Stimulated activated CD8-positive, alpha-beta memory T cell treated with anti-CD3 and anti-CD28 coated beads, Interleukin-2, amount 100 ng/mL, for 1 hour (primary cell): ENCODE results near the gene PHC2.
"Not testable (repeated sequence)": the region's sequence is repeated elsewhere in the genome, so short reads cannot be mapped to it uniquely, and the experiment has no call there.

ENCODE experiments used
- DNase-seq, 2 donors: peaks; one replicate each; pipeline ENCODE4 v3.0.0-alpha.2; 2020; ENCODE audit warnings: low read depth in 2 of 2

The PHC2 gene

DNA sequence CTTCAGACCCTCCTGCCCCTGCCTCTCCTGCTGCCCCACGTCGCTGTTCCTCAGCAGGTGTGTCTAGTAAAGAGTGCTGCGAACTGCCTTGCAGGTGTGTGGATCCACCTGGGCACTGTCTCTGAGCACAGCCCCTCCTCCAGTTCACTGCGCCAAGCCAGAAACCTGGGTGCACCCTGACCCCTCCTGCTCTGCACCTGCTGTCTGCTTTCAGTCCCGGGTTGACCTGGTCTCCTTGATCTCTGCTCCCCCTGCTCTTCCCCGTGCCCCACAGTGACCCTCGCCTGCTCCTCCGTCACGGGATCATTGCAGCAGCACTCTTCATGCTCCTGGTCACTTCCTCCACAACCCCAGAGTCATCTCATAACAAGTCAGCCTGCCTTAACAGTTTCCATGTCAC, 116.5 kb downstream of the PHC2 start:
- DNase-seq, result no peak

DNA sequence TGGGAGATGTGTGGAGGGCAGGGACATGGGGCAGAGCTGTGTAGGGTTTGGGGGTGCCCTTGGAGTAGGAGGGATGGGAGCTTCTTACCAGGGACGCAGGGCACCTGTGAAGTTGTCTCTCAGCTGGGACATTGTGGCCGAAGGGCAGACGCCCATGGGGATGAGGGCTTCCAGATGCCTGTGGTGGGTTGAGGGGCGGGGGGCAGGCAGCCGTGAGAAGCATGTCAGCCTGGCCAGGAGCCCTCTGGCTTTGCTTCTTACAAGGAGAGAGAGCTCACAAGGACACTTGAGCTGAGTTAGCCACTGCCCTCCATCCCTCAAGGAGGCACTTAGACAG, 118.5 kb downstream of the PHC2 start:
- DNase-seq, result no peak

DNA sequence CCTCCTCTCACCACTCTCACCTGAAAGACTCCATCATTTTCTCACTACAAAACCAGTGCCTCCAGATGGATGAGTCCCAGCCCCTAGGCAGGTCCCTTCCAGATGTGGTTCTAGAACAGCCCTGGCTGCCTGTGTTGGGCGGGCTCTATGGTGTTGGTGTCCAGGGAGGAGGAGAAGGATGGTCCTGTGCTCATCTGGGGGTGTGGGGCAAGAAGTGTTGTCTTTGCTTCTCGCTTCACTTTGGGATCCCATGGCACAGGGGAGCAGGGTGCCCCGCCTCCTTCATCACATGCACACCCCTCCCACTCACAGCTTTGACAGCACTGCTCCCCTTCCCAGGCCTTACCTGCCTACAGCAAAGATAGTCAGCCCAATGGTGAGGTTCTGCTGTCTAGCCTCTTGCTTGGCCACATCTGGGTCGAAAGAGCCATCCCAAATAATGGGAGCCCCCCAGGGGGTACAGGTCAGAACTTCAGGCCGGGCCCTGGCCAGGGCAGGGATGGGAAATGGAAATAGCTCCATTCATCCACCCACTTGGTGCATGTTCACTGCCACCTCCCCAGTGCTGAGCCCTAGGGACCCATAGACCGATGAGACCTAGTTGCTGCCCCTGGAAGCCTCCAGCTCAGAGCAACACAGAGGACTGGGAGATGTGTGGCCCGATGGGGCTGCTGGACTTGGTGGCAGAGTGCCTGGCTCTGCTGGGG, 119.0 kb downstream of the PHC2 start:
- no peak for DNase-seq

DNA sequence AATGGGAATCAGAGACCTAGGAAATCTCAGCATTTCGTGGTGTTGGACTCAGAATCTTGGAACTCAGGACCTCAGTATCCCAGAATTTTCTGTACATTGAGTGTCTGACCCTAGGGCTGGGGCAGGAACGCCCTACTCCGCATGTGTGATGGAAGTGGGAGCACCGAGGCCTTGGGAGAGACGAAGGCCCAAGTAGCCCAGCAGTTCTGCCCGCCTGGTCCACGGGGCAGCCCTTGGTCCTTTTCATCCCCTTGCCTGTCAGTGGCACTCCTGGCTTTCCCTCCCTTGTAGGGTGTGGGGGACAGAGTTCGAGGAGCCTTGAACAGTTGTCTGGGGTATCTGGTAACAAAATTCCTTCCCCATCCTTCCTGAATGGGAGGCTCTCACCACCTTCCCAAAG, 120.2 kb downstream of the PHC2 start:
- no peak for DNase-seq

DNA sequence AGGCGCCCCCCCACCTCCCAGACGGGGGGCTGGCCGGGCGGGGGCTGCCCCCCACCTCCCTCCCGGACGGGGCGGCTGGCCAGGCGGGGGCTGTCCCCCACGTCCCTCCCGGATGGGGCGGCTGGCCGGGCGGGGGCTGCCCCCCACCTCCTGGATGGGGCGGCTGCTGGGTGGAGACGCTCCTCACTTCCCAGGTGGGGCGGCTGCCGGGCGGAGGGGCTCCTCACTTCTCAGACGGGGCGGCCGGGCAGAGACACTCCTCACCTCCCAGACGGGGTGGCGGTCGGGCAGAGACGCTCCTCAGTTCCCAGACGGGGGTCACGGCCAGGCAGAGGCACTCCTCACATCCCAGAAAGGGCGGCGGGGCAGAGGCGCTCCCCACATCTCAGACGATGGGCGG, 121.5 kb downstream of the PHC2 start:
- DNase-seq, result not testable (repeated sequence)

DNA sequence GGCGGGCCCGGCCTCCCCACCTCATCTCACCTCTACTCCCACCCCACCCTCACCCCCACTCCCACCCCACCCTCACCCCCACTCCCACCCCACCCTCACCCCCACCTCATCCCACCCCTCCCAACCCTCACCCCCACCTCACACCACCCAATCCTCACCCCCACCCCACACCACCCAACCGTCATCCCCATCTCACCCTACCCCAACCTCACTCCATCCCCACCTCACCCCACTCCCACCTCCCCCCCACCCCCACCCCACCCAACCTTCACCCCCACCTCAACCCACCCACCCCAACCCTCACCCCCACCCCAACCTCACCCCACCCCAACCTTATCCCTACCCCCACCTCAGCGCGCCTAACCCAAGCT, 123.4 kb downstream of the PHC2 start:
- no peak for DNase-seq

DNA sequence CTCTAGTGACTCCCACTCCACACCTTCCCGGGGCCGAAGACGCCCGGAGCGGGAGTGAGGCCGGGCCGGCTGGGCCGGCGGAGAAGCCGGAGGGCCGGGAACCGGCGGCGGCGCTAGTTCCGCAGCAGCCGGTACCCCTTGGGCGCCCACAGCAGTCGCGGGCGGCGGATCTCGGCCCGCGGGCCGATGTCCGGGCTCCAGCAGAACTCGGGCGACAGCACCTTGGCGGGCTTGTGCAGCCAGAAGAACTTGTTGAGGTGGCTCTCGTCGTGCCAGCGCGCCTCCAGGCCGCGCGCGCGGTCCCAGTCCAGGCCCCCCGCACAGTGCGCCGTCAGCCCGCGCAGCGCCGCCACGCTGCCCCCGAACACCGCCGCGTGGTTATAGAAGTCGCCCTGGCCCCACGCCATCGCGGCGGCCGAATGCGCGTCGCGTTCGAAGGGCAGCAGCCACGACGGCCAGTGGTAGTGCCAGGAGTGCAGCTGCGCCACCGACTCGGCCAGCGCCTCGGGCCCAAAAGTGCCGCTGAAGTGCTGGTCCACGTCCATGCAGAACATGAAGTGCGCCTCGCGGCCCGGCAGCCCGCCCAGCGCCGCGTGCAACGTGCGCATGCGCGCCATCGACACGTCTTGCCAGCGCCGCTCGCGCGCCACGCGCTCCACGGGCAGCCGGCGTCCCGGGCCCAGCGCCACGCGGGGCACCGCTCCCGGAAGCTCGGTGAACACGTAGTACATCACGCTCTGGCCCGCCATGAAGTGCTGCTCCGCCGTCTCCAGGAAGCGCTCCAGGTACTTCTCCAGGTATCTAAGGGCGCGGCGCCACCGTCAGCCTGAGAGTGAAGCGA, 124.0 kb downstream of the PHC2 start:
- no peak for DNase-seq

DNA sequence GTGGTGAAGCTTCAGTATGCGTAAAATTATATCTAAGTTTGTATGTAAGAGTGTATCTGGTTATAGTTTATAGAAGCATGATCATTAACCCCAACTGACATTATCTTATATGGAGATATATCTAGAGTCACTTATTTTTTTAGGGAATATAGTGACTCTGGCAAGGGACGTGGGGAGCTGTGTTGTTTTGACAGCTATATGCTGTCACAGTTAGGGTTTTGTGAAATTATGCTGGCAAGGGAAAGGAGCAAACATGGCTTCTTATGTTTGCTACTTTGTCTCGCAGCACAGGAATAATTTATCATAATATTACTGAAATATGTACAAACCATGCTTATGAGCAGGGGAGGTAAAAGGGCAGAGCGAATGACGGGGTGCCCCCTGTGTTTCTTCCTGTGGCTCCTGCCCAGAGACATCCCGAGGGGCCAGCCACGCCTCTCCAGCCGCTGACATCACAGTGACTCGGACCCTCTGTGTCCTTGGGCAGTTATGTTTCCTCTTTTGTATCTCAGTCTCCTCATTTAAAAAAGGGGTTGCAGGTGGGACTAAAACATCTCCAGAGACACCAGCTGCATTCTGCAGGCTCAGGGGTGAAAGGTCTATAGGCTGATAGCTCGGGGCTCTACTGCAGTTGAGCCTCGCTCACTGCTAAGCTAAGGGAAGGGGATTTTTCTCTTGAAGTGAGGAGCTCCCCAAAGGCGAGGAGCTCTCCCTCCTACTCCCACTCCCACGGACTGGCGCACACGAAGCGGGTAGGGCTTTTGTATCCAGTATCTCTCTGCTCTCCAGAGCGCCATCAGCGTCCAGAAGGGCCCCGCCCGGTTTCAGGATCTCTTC, 124.9 kb downstream of the PHC2 start:
- no peak for DNase-seq

DNA sequence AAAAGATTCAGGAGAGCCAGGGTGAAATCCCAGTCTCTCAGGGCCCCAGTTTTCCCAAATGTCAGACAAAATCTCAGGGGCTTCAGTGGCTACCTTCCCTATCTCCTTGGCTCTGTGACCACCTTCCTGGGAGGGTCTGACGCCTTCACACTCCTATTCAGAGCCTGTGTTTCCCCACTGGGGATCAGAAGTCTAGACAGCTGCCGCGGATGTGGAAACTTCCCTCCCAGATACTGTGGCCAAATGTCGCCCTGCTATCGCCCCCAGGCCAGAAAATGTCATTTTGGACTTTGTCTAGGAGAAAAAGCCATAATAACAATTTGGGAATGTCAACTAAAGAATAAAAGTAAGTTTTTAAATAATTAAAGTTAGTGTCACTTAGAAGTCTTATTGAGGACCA, 125.9 kb downstream of the PHC2 start:
- no peak for DNase-seq

DNA sequence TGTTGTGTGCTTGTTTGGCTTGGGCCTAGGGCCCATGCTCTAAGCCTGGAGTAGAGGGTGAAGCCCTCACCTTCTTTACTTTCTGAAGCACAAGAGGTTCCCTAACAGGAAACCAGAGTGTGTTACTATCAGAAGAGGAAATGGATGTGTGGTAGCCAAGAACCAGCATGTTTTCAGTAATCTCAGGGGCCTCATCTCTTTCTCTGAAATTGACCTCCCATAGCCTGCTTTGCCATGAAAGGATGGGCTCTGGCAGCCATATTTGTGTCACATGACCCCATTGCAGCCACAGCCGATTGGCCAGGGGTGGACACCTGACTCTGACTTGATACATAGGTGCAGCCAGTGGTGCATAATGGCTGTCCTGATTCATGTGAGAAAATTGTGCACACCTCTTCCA, 128.6 kb downstream of the PHC2 start:
- DNase-seq, result no peak

DNA sequence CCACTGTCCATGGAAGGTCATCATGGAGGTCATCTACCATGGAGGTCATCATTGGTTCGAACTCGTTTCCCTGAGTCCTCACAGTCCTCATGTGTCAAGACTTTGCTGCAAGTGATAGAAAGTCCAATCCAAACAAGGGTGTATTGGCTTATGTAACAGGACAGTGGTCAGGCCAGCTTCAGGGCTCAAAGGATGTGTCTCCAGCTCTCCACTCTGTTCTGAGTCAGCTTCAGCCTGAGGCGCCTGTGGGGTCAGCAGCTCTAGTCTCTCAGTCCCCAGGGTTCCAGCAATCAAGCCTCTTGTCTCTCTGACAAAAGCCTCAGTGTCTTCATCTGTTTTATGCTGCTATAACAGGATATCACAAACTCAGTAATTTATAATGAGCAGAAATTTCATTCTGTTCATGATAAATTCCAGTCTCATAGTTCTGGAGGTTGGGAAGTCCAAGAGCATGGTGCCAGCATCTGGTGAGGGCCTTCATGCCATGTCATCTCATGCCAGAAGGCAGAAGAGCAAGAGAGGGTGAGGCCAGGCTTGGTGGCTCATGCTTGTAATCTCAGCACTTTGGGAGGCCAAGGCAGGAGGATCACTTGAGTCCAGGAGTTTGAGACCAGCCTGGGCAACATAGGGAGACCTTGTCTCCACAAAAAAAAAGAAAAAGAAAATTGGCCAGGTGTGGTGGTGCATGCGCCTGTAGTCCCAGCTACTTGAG, 129.5 kb downstream of the PHC2 start:
- DNase-seq, result no peak

DNA sequence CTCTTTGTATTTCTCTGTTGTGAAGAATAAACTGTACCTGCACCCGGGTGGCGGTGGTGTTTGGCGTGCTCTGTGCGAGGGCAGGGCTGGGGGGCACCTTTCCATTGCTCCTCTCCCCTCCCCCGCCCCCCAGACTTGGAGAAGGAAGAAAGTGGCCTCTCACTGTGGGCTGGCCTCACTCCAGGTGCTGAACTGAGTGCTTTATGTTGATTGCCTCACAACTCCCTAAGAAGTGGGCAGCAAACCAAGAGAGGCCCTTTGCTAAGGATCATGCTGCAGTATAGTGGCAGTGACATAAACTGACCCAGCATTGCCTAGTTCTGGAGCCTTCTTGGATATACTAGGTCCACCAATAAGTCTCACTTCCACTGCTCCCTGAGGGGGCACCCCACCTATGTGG, 130.2 kb downstream of the PHC2 start:
- no peak for DNase-seq

DNA sequence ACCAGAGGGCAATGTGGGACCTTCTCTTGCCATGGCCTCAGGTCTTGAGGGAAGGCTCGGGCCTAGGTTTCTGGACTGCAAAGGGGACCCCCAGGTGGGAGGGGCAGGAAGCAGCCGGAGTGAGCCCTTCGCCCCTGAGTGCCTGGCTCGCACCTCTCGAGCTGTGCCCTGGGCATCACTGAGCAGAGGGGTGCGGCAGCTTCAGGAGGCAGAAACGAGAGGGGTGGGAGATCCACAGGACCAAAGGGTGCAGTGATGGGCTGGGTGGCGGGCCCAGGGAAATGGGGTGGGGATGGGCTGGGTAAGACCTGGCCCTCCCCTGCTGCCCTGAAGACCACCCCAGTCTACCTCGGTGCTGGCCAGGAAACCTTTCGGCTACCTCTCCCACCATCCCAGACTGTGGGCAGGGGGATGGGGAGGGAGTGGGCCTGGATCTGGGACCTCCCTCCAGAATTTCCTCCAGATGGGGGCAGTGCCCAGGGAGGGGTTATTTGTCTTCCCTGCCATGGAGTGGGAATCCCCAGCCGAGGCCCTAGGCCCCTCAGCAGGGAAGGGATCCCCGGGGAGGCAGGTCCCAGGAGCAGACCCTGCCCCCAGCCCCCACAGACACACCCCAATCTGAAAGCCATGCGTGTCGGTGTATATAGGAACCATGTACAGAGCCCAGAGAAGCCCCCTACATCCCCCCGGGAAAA, 131.3 kb downstream of the PHC2 start:
- DNase-seq, result no peak

DNA sequence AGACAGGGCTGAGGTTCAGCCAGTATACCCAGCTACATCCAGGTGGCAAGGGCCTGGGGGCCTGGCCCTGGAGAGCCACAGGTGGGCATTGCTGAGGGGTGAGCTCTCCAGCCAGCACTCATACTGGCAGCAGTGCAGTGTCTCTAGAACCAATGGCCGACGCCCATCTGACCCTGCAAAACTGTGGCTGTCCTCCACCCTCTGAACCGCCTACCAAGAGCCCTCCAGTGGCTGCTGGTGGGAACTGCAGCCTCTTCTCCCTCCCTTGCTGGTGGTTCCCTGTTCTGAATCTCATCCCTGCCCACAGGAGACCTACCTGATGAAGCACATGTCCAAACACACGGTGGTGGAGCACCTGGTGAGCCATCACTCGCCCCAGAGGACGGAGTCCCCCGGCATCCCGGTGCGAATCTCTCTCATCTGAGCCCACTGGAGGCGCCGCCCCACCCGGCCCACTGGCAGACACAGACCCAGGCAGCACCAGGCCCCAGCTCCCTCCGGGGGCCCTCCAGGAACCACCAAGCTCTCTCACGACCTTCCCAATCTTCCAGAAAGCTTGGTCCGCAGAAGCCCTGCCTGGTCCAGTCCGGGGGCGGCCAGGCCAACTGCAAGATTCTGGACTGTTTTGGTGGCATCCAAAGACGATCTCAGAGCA, 132.1 kb downstream of the PHC2 start:
- DNase-seq, result peak; percentile 14 to 32

DNA sequence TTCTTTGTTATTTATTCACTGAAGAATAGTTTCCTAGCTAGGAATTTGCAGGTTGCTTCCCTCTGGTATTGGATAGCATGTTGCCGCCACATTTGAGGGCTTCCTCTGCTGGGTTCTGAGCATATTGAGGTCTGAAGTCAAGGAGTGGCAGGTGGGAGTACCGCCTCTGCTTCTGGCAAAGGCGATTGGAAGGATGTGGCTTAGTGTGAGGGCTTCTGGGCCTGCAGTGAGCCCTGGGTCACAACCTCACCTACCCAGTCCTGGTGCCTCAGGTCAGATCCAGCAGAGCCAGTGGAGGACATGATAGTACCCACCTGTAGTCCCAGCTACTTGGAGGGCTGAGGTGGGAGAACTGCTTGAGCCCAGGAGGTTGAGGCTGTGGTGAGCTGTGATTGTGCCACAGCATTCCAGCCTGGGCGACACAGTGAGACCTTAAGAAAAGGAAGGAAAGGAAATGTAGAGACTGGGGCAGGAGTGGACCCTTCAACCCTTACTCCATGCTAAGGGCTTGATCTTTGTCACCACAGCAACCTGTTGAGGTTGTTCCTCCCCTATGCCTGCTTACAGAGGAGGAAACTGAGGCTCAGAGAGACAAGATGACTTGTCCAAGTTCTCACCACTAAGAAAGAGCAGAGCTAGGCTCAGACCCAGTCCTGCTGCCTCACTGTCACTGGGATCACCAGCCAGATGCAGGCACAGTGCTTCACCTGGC, 132.8 kb downstream of the PHC2 start:
- no peak for DNase-seq

DNA sequence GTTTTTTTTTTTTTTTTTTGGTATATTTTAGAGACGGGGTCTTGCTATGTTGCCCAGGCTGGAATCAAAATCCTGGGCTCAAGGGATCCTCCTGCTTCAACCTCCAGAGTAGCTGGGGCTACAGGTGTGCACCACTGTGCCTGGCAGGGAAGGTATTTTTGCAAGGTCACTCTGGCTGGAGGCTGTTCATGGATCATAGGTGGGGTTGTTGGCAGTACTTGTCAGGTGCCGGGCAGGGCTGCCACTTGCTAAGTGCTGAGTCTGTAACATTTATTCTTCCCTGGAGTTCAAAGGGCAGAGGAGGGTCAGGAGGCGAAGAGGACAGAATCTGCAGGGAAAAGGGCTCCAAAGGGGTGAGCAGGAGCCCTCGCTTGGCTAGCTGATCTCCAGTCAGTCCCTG, 134.1 kb downstream of the PHC2 start:
- DNase-seq, result no peak

DNA sequence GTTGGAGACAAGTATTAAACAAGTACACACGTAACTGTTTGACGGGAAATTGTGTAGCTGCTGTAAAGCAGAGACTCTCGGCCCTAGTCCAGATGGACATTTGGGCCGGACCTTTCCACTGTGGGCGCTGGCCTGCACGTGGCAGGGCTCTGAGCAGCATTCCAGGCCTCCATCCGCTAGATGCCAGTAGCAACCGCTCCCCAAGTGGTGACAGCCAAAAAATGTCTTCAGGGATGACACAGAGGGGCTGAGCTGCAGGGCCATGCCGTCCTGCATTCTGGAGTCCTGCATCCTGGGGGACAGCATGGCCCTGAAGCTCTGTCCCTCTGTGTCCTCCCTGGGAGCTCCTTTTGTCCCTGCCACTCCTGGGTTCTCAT, 134.8 kb downstream of the PHC2 start:
- DNase-seq, result no peak

DNA sequence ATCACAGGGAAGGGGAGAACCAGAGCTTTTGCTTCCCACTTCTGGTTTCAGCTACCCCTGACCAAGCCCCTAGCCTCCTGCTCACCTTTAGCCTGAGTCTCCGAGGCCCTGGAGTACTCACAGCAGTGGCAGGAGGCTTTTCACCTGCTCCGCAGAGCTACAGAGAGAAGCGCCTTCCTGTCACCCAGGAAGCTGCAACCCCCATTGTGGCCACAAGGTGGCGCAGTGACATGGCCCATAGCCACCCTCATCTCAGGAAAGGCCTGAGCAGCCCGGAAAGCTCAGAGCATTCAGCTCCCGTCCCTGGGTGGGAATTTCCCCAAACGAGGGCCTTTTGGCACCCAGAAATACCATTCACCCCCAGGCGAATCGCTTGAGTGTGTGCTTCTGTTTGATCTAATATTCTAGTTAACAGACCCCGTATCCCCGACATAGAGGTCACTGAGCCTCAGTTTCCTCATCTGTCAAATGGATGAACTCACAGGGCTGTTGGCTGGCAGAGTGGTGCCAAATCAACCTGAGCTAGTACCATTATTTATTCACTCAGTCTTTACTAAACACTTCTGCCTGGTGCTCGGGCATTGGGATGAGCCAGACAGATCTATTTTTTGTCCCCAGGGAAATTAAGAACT, 135.3 kb downstream of the PHC2 start:
- peak; percentile 72 to 81 for DNase-seq

DNA sequence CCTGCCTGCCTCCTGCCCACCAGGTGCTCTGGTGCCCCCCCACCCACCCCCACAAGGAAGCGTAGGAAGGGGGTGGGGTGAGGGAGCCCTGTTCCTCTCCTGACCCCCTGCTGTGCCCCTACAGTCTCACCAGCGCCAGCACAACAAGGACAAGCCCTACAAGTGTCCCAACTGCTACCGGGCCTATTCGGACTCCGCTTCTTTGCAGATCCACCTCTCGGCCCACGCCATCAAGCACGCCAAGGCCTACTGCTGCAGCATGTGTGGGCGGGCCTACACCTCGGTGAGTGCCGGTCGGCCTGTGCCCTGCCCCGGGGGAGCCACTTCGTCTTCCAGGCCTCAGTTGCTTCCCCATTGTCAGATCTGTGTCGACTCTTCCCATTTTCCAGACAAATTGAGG, 135.9 kb downstream of the PHC2 start:
- no peak for DNase-seq
